NK-92 (cell line): Measurements from ENCODE around the gene LCE3A.
"Not testable (repeated sequence)": the region's sequence is repeated elsewhere in the genome, so short reads cannot be mapped to it uniquely, and the experiment has no call there.

Source experiments
- DNase-seq: peaks from one replicate; lab custom pipeline; 2025; ENCODE audit not compliant: unreplicated experiment; lab: John Stamatoyannopoulos, UW

Gene LCE3A, protein sequence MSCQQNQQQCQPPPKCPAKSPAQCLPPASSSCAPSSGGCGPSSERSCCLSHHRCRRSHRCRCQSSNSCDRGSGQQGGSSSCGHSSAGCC

DNA sequence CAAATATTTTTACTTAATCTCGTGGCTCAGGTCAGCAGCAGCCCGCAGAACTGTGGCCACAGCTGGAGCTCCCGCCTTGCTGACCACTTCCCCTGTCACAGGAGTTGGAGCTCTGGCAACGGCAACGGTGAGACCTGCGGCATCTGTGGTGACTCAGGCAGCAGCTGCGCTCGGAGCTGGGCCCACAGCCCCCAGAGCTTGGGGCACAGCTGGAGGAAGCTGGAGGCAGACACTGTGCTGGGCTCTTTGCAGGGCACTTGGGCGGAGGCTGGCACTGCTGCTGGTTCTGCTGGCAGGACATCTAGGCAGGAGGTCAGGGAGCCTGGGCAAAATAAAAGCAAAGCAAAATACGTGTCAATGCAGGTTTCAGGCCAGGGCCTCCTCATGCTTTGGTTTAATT lies at the start of gene LCE3A:
LCE3A (minus strand) TSS at position 301 of the 400 bp plus-strand sequence; CDS start at position 301, 0 bp downstream.
- DNase-seq, result no peak

DNA sequence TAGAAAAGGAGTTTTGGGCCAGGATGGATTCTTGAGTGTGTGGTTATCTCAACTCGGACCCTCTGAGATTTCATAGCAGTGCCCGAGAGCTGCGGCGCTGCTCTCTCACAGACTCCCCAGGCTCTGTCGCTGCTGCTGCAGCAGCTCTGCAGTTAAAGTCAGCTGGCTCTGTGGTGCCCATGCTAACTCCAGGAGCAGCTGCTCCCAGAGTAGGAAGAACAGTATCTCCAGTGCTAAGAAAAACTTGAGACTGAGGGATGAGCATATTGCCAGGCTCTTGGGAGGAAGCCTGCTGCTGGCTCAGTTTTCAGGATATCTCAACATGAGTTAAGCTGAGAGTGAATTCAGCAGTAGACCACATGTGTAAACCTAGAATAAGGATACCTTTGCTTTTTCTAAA lies 44.7 kb upstream of the LCE3A start:
- no peak for DNase-seq

DNA sequence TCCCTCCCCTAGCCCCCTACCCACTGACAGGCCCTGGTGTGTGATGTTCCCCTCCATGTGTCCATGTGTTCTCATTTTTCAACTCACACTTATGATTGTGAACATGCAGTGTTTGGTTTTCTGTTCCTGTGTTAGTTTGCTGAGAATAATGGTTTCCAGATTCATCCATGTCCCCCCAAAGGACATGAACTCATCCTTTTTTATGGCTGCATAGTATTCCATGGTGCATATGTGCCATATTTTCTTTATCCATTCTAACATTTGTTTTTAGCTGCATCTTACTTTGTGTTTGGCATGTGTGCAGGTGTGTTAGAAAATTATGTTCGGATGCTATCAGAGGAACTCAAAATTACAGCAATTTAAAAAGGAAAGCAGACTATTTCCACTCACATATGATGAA lies 43.3 kb upstream of the LCE3A start:
- DNase-seq, result not testable (repeated sequence)

GRCh38 chr1:152663098-152663497 lies 40.2 kb upstream of the LCE3A start, which contains the start of gene LCE2D:
Gene LCE2D, plus strand, starts transcription at chr1:152663380. Its CDS starts 726 bp downstream, at chr1:152664106.
- no peak for DNase-seq

DNA sequence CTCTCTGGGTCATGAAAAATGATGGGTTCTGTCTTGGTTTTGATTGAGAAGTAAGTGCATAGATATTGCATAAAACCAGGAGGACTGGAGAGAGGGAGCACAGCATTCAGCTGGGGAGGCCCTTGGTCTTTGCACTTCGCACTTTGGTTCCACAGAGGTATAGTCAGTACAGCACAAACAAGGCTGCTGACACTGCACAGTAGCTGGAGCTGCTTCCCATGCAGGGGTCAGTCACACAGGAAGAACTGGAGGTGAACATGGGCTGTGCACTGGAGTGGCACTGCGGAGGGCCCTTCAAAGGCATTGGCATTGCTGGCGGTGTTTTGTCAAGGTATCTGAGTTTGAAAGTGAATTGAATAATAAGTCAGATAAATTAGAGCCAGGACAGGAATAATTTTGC lies 35.7 kb upstream of the LCE3A start:
- DNase-seq, result no peak

DNA sequence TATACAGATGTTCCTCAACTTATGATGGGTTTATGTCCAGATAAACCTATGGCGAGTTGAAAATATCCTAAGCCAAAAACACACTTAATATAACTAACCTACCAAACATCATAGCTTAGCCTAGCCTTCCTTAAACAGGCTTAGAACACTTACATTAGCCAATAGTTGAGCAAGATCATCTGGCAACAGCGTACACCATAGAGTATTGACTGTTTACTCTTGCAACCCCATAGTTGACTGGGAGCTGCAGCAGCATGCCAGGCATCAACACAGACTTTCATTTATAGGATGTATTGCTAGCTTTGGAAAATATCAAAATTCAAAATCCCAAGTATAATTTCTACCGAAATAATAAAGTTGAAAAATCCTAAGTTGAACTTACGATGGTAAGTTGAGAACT lies 34.8 kb upstream of the LCE3A start:
- DNase-seq, result no peak

- DNase-seq, result no peak
Observed at GRCh38 chr1:152656459-152656858, 33.6 kb upstream of the LCE3A start.

GRCh38 chr1:152654110-152654509 lies 31.2 kb upstream of the LCE3A start:
- DNase-seq, result no peak

- DNase-seq, result no peak
Observed at GRCh38 chr1:152646656-152647055, 23.8 kb upstream of the LCE3A start.

DNA sequence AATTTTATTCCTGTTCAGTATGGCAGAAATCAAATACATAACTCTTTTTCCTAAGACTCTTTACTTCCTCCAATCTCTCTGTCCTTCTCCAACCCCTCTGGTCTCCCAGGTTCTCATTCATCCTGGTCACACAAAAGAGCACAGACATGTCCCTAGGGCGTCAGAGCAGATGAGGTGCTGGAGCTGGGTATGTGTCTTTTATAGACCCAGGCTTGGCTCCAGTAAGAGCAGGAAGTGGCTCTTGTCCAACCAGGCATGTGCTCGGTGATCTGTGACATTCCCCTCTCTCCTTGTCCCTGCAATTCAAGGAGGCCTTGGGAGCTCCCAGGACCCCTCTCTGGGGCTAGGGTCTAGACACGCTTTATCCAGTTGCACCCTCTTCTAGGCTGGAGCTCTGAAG lies 22.2 kb upstream of the LCE3A start:
- DNase-seq, result no peak

GRCh38 chr1:152643945-152644344 lies 21.0 kb upstream of the LCE3A start:
- no peak for DNase-seq

- DNase-seq, result no peak
Observed at GRCh38 chr1:152640351-152640750, 17.4 kb upstream of the LCE3A start.

DNA sequence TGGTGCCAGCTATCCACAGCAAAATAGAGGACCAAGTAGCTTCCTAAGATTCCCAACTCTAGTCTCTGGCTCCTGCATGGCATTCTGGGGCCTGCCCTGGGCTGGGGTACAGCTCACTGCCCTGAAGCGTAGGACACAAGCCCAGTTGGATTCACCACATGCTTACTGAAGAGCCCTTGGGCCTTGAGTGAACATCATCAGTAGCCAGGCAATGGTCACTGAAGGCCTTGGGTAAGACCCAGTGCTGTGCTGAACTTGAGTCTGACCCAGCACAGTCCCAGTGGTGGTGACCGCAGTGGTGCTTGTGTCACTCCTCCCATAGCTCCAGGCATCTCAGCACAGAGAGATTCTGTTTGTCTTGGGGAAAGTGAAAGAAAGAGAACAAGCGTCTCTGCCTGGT lies 7.7 kb upstream of the LCE3A start:
- DNase-seq, result no peak

- no peak for DNase-seq
Observed at GRCh38 chr1:152626744-152627143, 3.8 kb upstream of the LCE3A start.

GRCh38 chr1:152623203-152623844 lies 421 bp upstream of the LCE3A start:
- DNase-seq, result no peak

GRCh38 chr1:152621993-152622392 lies 910 bp downstream of the LCE3A start:
- DNase-seq, result no peak

DNA sequence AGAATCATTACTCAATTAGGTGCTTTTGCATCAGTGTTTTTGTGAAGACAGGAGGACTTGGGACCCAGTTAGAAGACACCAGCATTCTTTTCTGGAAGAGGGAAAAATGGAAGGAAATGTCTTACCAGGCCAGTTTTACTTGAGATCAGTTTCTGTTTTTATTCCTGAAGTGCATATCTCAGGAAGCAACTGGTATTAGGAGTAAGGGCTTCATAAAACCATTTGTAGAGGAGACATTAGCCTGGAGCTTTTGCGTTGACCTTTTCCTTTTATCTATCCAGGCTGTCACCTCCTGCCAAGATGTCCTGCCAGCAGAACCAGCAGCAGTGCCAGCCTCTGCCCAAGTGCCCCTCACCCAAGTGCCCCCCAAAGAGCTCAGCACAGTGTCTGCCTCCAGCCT lies 9.4 kb downstream of the LCE3A start, which contains the start of gene LCE3B:
LCE3B (plus strand) TSS at position 301 of the 400 bp plus-strand sequence; CDS start at position 301, 0 bp downstream.
- DNase-seq, result no peak

DNA sequence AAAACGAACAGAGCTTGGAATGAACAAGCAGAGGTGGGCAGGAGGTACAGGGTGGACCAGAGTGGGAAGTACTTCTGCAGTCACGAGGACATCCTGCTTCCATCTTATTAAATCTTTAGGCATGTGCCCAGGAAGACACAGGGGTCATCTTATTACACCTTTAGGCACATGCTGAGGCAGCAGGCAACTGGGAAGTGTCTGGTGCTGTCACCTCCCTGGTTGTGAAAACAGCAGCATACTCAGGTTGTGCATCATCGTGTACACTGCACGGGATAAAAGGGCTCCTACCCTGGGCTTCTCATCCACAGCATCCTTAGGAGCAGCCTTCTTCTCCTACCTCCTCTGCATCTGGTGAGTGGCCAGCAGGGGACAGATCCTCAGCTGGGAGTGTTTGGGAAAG lies 23.0 kb downstream of the LCE3A start, which contains the start of gene LCE3C:
LCE3C (plus strand) TSS at position 301 of the 400 bp plus-strand sequence. CDS start 498 bp downstream, outside the sequence.
- no peak for DNase-seq

- DNase-seq, result no peak
Observed at GRCh38 chr1:152596986-152597385, 25.9 kb downstream of the LCE3A start.

GRCh38 chr1:152585586-152585985 lies 37.3 kb downstream of the LCE3A start:
- no peak for DNase-seq

DNA sequence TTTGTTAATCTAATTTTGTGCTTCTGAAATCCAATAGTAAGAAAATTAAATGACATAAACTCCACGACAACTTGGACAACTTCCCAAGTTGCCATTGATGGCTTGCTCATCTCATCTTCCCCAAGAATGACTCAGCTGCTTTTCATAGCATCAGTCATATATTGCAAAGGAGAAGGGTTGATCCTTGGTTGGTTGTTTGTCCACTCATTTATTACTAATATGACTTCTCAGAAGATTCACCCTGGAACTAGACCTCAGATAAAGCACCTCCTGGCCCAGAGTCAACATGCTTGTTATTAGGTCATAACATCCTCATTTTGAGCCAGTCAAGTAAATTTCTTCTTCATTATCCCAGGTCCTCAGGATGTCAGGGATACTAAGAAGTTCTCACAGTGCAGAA lies 40.3 kb downstream of the LCE3A start:
- DNase-seq, result no peak

DNA sequence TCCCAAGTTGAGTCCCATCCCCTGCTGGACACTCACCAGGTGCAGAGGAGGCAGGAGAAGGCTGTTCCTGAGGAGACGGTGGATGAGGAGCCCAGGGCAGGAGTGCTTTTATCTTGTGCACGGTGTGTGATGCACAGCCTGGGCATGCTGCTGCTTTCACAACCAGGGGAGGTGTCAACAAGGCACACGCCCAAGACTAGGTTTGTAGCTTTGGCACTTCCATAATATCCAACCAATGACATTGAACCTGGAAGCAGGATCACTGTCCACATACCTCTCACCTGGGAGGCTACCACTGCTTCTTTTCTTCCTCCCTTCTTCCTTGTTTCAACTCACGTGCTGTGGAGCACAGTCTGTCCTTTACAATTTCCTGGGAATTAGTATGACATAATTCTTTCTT lies 42.5 kb downstream of the LCE3A start, which contains the start of gene LCE3D:
LCE3D (minus strand) TSS at position 84 of the 400 bp plus-strand sequence. CDS start 580 bp downstream, outside the sequence.
- DNase-seq, result no peak

DNA sequence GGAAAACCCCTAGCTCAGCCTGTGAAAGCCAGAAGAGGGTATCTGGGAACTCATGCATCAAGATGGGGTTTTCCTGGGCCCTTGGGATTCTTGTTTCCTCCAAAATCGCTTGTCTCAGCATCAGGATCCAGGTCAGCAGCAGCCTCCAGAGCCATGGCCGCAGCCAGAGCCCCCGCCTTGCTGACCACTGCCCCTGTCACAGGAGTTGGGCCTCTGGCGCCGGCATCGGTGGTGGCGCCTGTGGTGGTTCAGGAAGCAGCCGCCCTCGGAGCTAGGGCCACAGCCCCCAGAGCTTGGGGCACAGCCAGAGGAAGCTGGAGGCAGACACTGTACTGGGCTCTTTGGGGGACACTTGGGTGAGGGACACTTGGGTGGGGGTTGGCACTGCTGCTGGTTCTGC lies 43.4 kb downstream of the LCE3A start:
- not testable (repeated sequence) for DNase-seq
